Neural progenitor cell (in vitro differentiated cells): ENCODE measurements around the gene COX5A.

Experiments
- EZH2phosphoT487 ChIP-seq: fragments of 200-600 bp; sonication (generic); IDR thresholded peaks from 2 replicates; pipeline ENCODE4 v1.6.1; 2017; ENCODE audit warnings: antibody characterized with exemption
- TF ChIP-seq, protein P1 (sequence below): fragments of 200-600 bp; sonication (generic); IDR thresholded peaks from 2 replicates; pipeline ENCODE4 v1.5.1; 2017; ENCODE audit warnings: antibody characterized with exemption, mild to moderate bottlenecking

- TF ChIP-seq, protein P1, sequence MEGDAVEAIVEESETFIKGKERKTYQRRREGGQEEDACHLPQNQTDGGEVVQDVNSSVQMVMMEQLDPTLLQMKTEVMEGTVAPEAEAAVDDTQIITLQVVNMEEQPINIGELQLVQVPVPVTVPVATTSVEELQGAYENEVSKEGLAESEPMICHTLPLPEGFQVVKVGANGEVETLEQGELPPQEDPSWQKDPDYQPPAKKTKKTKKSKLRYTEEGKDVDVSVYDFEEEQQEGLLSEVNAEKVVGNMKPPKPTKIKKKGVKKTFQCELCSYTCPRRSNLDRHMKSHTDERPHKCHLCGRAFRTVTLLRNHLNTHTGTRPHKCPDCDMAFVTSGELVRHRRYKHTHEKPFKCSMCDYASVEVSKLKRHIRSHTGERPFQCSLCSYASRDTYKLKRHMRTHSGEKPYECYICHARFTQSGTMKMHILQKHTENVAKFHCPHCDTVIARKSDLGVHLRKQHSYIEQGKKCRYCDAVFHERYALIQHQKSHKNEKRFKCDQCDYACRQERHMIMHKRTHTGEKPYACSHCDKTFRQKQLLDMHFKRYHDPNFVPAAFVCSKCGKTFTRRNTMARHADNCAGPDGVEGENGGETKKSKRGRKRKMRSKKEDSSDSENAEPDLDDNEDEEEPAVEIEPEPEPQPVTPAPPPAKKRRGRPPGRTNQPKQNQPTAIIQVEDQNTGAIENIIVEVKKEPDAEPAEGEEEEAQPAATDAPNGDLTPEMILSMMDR = no peak
- no peak for TF ChIP-seq EZH2phosphoT487
Observed at GRCh38 chr15:74882528-74882927, 55.3 kb downstream of the COX5A start.
